22Rv1 (cell line): ENCODE measurements around the gene UBR2.

Experiments used
- ZFX ChIP-seq: fragments of 450-650 bp; IDR thresholded peaks from 2 replicates; pipeline ENCODE4 v1.6.1; 2017; ENCODE audit warnings: antibody characterized with exemption, borderline replicate concordance
- TF ChIP-seq, protein P1 (sequence below): fragments of 450-650 bp; IDR thresholded peaks from 2 replicates; pipeline ENCODE4 v1.5.1; 2017; ENCODE audit warnings: mild to moderate bottlenecking

DNA sequence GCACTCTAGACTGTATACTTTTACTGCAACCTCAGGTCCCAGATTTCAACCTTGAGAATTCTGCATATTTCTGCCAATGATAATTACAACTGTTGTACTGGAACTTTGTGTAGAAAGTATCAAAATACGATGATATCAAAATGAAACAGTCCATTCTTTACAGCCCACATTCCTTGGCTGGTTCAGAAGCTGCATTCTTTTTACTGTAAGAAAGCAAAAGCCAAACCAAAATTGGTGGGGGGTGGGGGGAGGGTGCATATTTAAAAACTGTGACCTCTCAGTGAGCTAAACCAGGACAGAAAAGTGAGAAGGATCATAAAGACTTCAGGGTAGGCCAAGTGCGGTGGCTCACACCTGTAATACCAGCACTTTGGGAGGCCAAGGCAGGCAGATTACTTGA is 41.8 kb upstream of the UBR2 start:
- TF ChIP-seq, protein P1, sequence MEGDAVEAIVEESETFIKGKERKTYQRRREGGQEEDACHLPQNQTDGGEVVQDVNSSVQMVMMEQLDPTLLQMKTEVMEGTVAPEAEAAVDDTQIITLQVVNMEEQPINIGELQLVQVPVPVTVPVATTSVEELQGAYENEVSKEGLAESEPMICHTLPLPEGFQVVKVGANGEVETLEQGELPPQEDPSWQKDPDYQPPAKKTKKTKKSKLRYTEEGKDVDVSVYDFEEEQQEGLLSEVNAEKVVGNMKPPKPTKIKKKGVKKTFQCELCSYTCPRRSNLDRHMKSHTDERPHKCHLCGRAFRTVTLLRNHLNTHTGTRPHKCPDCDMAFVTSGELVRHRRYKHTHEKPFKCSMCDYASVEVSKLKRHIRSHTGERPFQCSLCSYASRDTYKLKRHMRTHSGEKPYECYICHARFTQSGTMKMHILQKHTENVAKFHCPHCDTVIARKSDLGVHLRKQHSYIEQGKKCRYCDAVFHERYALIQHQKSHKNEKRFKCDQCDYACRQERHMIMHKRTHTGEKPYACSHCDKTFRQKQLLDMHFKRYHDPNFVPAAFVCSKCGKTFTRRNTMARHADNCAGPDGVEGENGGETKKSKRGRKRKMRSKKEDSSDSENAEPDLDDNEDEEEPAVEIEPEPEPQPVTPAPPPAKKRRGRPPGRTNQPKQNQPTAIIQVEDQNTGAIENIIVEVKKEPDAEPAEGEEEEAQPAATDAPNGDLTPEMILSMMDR: no peak
- no peak for TF ChIP-seq ZFX
